Hepatic stellate cell (primary cell): ENCODE data around the gene MYO1D.
A peak's percentile ranks its signal among the peaks of the same experiment; 100 is the strongest.
"Not testable (repeated sequence)": the region's sequence is repeated elsewhere in the genome, so short reads cannot be mapped to it uniquely, and the experiment has no call there.

Experiments
- DNase-seq: peaks from one replicate; pipeline ENCODE4 v3.0.0; 2011; ENCODE audit warnings: low spot score

MYO1D gene

DNA sequence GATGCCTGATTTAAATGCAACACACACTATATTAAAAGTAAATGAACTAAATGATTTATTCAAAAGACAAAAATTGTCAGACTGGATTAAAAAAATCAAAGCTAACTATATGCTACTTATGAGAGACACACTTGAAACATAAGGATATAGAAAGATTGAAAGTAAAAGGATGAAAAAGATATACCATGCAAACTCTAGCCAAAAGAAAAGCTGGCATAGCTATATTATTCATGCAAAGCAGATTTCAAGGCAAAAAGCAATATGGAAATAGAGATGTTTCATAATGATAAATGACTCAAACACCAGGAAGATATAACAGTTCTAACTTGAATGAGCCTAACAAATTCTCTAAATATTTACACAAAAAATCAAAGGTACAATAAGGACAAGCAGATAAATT is 149.2 kb downstream of the MYO1D start:
- DNase-seq = no peak

DNA sequence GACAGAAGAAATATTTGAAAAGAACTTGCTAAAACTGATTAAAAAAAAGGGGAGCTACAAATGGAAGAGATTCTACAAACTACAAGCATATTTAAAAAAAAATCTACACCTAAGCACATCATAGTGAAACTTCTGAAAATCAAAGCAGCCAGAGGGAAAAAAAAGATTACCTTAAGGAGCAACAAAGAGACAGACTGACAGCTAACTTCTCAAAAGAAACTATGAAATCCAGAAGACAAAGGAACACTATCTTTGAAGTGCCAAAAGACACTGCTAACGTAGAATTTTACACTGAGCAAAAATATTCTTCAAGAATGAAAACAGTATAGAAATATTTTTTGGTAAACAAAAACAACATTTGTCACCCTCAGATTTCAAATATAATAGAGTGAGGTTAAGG is 151.2 kb downstream of the MYO1D start:
- DNase-seq = no peak

DNA sequence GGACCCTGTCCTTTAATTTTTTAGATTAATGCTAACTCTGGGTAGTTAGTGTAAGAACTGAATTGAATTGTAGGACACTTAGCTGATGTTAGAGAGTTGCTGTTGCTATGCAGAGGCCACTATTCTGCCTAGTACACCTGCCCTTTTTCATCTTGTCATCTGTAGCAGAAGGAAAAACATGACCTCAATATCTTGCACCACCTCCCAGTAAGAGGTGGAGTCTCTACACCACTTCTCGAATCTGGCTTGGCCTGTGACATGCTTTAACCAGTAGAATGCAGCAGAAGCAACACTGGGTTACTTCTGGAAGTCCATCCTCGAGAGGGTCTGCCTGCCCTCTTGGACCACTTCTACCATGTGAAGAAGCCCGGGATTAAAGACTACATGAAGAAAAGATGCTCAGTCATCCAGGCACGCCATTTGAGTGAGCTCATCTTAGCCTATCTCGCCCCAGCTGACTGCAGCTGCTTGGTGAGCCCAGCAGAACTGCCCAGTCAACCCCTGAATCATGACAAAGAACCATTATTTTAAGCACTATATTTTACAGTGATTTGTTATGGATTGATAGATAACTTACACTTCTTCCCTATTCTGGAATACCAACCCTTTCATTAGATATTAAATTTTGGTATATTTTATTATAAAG is 153.5 kb downstream of the MYO1D start:
- no peak for DNase-seq

DNA sequence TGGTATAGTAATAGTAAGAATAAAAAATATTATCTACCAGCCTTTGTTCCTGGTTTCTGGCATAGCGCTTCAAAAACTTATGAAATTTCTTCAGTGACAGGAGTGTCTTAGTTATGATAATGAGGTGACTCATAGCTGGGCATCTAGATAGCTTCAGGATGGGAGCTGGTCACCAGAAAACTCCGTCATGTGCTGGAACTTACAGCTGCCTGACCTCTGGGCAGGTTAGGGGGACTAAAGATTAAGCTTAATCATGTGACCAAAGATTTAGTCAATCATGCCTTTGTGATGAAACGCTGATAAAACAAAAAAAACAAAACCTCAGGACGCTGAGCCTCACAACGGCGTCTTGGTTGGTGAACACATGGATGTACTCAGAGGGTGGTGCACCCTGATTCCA is 154.2 kb downstream of the MYO1D start:
- DNase-seq = no peak

DNA sequence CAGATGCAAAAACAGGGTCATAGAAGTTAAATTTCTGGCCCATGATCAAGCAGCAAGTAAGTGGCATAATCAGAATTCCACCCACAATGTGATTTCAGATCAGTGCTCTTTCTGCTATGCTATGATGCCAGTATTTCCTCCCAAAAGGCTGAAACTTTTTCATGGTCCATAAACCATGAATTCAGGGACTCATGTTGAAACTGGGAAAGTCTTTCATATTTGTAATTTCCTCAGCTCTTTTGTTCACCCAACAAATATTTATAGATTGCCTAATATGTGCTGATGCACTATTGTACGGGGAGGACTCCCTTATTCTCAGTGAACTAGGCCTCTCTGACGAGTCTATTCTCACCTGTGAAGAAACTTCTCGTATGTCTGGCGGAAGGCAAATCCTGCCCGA is 156.3 kb downstream of the MYO1D start:
- DNase-seq = no peak

DNA sequence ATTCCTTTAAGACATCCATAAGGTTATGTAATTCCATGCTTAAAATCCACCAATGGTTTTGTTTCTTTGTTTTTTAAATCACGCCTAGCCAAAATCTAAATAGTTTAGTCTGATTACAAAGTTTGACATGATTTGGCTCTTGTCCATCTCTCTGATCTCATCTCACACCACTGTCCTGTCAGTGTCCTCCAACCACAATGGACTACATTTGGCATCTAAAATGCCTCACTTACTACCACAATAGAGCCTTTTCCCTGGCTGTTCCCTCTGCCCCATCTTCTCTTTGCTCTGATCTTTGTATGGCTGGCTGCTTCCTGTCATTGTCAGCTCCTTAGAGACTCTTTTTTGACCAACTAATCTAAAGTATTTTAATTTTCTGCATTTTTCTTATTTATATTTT is 157.2 kb downstream of the MYO1D start:
- no peak for DNase-seq

DNA sequence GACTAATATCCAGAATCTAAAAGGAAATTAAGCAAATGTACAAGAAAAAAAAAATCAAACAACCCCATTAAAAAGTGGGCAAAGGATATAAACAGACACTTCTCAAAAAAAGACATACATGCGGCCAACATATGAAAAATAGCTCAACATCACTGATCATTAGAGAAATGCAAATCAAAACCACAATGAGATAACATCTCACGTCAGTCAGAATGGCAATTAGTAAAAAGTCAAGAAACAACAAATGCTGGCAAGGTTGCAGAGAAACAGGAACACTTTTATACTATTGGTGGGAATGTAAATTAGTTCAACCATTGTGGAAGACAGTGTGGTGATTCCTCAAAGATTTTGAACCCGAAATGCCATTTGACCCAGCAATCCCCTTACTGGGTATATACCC is 162.0 kb downstream of the MYO1D start:
- not testable (repeated sequence) for DNase-seq

DNA sequence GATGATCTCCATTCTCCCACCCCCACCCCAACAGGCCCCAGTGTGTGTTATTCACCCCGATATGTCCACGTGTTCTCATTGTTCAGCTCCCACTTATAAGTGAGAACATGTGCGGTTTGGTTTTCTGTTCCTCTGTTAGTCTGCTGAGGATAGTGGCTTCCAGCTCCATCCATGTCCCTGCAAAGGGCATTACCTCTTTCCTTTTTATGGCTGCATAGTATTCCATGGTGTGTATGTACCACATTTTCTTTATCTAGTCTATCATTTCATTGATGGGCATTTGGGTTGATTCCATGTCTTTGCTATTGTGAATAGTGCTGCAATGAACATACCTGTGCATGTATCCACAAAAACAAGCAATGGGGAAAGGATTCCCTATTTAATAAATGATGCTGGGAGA is 162.7 kb downstream of the MYO1D start:
- not testable (repeated sequence) for DNase-seq

DNA sequence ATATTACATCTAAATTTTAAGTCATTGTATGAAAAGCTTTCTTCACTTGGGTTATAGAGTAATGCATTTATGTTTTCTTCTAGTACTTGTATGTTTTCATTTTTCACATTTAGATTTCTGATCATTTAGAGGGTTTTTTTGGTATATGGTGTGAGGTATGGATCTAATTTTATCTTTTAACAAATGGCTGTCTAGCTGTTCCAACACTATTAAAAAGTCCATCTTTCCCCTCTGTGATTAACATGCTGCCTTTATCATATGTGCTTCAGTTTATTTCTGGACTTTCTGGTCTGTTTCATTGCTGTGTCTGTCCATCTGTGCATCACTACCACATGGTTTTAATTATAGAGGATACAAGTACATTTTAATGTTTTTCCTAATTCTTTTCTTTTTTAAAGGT is 163.8 kb downstream of the MYO1D start:
- no peak for DNase-seq

DNA sequence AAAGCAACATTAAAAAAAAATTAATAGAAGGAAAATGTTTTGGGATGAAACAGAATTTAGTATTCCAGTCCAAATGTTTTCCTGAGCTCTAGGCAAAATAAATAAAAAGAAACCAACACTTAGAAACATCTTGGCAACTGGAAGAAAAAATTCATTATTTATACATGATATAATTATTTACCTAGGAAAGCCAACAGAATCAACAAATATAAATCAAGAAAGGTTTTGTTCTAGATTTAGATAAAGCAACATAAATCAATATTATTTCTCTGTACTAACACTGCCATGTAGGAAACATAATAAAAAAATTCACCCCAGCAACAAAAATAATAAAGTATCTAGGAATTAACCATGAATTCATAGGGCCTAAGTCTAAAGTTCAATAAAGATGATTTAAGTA is 167.4 kb downstream of the MYO1D start:
- no peak for DNase-seq

DNA sequence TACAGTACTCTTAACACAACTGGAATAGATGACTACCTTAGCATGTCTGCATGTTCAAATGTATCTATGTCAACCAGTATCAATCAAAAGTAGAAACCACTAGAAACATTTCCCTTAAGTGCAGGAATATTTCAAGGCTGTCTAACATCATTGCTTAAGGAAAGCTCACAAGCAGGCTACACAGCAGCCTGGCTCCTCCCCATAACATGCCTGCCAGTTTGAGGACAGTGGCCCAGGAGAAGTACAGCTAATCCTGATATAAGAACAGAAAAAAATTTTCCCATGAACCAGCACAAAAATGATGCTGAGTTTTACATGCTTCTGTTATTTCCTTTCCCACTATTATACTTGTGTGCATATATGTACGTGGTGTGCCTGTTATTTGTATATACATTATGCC is 175.1 kb downstream of the MYO1D start:
- DNase-seq = no peak

DNA sequence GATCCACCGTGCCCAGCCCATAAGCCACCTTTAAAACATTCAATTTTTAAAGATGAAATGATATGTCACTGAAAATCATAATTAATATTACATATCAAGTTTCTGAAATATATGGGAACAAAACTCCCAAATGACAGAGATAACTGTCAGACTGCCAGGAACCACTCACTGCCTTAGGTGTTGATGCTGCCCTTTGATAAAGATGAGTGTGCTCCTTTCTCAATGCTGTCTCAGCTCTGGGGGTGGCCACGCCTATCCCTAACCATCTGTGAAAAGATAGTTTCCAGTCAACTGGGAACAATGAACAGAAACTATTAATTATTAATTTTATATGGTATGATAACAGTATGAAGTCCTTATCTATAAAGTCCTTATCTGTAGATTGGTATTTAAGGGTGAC is 177.7 kb downstream of the MYO1D start:
- DNase-seq = no peak

DNA sequence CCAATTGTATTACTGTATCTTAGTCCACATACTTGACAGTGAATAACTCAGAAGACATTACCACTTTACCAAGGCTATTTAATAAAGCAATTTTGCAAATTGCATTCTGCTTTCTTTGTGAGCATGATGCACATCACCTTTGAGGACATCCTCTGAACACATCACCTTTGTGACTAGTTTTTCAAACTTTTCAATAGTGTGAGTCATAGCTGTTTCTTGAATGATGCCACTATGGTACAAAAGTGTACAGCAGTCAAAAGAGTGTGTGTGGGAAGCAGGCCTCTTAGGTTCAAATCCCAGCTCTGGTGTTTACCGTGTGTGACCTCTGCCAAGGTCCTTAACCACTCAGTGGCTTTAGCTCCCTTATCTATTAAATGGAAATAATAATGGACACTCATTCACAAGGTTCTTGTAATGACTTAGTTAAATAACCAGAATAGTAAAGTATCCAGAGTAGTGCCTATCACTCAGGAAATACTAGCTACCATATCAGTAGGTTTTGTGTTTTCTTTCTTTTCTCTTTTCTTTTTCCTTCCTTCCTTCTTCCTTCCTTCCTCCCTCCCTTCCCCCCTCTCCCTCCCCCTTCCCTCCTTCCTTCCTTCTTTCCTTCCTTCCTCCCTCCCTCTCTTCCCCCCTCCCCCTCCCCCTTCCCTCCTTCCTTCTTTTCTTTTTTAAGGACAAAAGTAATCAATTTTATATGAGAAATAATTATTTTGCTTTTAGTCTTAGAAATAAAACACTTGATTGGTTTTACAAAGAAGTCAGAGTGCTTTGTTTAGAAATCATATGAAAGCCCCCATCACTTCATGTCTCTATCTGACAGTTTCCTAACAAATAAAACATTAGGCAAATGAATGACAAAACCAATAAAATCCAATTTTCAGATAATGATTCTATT is 178.9 kb downstream of the MYO1D start:
- DNase-seq = no peak

DNA sequence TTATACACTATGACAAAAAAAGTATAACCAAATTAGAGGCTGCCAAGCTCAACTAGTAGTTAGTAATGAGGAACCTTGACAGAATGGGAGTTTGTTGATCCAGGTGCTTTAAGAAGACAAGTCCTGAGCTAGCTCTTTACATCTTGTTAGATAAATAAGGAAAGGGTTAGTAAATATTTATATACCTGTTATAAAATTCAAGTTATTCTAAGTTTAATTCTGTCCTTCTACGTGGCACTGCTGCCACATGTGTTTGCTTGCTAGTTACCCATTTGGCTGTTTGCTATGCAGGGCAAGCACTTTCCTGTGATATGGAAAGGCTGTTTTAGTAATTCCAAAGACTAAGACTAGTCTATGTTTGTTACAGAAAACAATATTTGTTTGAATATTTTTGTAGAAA is 180.5 kb downstream of the MYO1D start:
- no peak for DNase-seq

DNA sequence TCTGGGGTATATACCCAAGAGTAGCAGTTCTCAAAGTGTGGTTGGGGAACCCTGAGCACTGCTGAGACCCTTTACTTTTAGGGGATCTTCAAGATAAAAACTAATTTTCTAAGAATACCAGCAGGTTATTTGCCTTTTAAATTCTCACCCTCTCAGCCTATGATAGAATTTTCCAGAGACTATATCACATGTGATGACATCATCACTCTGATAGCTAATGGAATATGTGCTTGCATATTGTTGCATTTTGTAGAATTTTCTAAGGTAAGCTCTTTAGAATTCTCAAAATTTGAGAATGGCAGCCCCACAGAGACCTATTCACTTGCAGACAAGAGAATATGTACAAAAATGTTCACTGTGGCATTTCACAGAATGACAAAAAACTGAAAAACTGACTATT is 181.1 kb downstream of the MYO1D start:
- no peak for DNase-seq

DNA sequence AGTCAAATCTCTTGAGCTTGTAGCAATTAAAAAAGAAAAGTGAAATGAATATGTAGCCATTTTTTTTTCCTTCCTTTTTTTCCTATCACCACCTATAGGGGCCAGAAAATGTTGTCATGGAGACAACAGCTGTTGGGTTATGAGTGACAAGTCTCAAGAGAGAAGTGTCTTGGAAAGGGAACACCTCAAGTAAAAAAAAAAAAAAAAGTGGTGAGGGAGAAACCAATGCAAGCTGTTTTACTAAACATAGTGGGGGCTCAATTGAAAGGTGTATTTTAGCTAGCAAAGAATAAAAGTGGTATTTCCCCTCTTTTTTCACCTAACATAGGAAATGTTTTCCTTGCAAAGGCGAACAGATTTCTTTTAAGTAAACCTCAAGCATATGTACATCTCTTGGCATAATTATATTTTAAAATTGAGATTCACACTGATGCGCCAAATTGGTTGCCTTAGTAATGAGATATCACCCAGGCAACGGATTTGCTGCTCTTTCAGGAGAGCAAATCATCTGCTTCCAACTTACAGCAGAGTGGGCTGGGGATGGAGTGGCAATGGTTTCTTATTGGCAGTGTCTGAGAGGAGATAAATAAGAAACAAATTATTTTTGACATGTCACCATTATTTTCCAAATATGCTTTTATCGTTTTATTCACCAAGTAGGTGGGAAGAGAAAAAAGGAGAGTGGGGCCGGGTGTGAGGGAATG is 183.6 kb downstream of the MYO1D start:
- DNase-seq = no peak

DNA sequence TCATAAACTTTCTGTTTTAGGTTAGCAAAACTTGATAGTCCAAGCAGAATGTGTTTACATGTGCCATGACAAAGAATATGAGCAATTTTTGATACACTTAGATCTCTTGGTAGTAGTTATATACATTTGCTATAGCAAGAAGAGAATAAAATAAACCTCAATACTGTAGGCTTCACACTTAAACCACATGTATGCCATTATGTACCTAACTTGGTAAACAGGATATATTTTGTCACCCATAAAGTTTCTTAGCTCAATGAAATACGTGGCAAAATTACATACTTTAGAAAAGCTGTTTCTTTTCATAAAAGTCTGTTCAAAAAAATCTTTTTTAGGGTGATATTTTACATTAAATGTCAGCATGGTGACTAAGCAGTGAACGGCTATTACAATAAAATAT is 184.7 kb downstream of the MYO1D start:
- DNase-seq = no peak

DNA sequence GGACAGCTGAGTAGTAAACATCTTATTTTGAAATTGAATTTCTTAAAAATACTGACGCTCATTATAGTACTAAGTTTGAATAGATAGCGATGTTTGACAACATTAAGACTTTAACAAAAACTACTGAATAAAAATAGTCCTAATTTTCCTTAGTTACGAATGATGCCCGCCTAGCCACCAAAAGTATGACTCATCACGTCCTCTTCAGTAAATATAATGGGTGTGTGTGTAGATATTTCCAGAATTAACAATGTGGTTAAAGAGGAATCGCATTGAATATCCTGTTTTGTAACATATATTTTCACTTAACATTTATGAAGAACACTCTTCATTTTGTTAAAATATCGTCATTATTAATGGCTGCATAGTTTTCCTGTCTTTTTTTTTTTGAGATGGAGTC is 187.6 kb downstream of the MYO1D start:
- DNase-seq = no peak

DNA sequence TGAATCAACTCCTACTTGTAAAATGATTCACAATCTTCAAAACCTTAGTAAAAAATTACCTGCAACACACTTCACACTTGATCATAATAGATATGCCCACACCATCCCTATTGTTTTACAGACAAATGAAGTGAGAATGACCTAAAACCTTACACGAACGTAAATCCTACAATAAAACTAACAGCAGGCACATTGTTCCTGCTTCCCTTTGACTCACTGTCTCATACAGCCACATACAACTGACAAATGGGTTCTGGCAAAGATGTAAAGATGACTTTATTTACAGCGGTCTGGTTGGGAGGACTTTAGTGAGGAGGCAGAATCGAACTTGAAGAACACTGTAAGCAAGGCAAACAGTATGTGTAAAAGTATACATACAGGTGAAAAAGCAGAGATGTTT is 188.7 kb downstream of the MYO1D start:
- DNase-seq = no peak

DNA sequence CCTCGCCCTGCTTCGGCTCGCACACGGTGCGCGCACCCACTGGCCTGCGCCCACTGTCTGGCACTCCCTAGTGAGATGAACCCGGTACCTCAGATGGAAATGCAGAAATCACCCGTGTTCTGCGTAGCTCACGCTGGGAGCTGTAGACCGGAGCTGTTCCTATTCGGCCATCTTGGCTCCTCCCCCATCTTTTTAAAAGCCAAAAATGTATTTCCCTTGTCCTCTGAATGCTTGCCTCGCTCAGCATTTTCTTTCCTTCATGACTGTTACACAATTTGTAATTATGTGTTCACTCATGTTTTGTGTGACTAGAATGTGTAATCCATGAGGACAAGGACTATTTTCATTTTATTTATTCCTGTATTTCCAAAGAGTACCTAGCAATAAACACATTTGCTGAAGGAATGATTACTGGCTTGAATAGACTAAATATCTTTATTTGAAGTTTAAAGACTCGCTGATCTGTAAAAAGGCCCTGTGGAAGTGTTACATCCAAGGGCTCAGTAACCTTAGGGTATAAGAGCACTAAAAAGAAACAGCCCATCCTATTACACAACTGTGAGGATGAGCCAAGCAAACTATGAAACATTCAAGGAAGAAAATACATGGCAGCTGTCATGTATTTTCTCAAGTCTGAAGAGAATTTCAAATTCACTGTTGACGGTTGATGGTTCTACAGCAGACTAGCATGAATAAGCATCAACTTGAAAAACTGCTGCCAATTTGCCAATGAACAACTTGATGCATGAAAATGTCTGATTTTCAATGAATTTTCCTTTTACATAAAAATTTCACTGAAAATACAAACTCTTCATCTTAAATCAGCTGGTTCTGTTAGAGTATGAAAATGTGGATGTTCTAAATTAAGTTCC is 192.6 kb downstream of the MYO1D start:
- DNase-seq = no peak

DNA sequence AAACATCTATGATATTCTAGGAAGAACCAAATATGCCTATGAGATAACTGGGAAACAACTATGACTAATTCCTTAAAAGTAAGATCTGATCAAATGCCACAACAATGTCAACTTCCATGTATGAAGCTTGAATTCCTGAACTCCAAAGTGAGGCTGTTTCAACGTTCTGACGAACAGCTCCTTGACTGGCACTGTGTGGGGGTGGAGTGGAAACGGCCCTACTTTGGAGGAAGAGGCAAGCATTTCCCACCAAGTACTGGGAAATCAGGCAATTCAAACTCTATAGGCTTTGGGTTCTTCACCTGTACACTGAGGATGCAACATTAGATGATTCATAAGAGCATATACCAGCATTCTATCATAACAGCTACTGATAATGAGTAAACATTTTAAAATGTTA is 203.0 kb downstream of the MYO1D start:
- DNase-seq = peak; percentile 38

DNA sequence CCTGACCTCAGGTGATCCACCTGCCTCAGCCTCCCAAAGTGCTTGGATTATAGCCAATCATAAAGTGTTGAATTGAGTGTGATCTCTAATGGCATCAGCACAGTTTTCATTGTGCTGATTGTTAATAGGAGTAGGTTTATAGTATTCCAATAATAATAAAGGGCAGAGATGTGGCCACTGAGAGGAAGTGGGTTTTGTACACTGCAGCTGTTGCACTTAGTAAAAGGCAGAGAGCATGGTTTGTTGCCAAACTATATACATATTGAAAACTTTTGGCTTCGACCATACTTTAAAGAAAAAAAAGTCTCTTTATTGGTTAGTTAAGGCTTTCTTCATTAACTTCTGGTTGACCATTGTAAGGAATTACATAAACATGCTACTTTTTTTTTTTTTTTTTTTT is 204.2 kb downstream of the MYO1D start:
- no peak for DNase-seq
